RWPE2 (cell line): ENCODE data around the gene TRAF3IP1.

Experiments
- ATAC-seq: fragments of 200-7000 bp; cut with Tn5 transposase; 3 replicates; pipeline ENCODE4 v1.9.1; 2021; ENCODE audit warnings: low read depth
- DNase-seq: peaks from one replicate; pipeline ENCODE4 v3.0.0-alpha.2; 2020; ENCODE audit warnings: low spot score
- H3K27ac ChIP-seq: fragments of 450-650 bp; 2 replicates; pipeline ENCODE4 v1.5.1; 2017; ENCODE audit warnings: mild to moderate bottlenecking; ENCODE audit not compliant: poor library complexity, severe bottlenecking
- H3K27me3 ChIP-seq: fragments of 250-450 bp; sonication (Bioruptor Pico); 2 replicates; pipeline ENCODE4 v1.5.1; 2021; ENCODE audit warnings: mild to moderate bottlenecking, moderate library complexity; ENCODE audit not compliant: insufficient read depth, poor library complexity, severe bottlenecking
- H3K36me3 ChIP-seq: fragments of 250-450 bp; sonication (Bioruptor Pico); 2 replicates; pipeline ENCODE4 v1.5.1; 2020; ENCODE audit warnings: low read depth, mild to moderate bottlenecking, moderate library complexity
- H3K4me1 ChIP-seq: fragments of 250-450 bp; sonication (Bioruptor Pico); 2 replicates; pipeline ENCODE4 v1.5.1; 2021; ENCODE audit warnings: mild to moderate bottlenecking, moderate library complexity; ENCODE audit not compliant: insufficient read depth, poor library complexity, severe bottlenecking
- H3K4me3 ChIP-seq: fragments of 250-450 bp; sonication (Bioruptor Pico); 2 replicates; pipeline ENCODE4 v1.5.1; 2021; ENCODE audit warnings: mild to moderate bottlenecking, moderate library complexity; ENCODE audit not compliant: severe bottlenecking
- H3K9me3 ChIP-seq: fragments of 250-450 bp; sonication (Bioruptor Pico); 2 replicates; pipeline ENCODE4 v1.5.1; 2021; ENCODE audit warnings: mild to moderate bottlenecking, moderate library complexity; ENCODE audit not compliant: severe bottlenecking
- TF ChIP-seq, protein P1 (sequence below): fragments of 450-650 bp; IDR thresholded peaks from one replicate; pipeline ENCODE4 v1.5.1; 2017; ENCODE audit warnings: mild to moderate bottlenecking, moderate library complexity; ENCODE audit not compliant: poor library complexity, severe bottlenecking

TRAF3IP1 gene

DNA sequence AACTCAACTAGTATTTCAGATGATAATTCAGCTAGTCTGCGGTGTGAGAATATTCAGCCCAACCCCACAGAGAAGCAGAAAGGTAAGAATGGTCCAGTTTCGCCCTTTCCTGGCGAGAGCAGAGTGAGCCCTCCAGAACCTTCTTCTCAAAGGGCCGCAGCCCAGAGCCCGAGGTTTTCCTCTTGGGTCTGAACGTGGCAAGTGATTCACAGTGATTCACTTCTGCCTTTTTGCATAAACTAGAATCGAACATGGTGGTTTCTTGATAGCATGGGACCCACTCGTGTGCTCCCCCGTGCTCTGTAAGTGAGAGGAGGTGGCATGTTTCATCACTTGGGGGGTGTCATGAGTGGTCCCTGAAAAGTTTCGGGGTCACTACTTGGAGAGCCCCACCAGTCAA, 24.2 kb downstream of the TRAF3IP1 start:
- TF ChIP-seq, protein P1, sequence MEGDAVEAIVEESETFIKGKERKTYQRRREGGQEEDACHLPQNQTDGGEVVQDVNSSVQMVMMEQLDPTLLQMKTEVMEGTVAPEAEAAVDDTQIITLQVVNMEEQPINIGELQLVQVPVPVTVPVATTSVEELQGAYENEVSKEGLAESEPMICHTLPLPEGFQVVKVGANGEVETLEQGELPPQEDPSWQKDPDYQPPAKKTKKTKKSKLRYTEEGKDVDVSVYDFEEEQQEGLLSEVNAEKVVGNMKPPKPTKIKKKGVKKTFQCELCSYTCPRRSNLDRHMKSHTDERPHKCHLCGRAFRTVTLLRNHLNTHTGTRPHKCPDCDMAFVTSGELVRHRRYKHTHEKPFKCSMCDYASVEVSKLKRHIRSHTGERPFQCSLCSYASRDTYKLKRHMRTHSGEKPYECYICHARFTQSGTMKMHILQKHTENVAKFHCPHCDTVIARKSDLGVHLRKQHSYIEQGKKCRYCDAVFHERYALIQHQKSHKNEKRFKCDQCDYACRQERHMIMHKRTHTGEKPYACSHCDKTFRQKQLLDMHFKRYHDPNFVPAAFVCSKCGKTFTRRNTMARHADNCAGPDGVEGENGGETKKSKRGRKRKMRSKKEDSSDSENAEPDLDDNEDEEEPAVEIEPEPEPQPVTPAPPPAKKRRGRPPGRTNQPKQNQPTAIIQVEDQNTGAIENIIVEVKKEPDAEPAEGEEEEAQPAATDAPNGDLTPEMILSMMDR, result no peak
- no peak for DNase-seq
- Histone ChIP-seq H3K4me1 (peaks cover 2% of the 10 kb centered on the region), H3K36me3 (peaks cover 14% of the 10 kb centered on the region; the same call in 1 of the 2 replicates), H3K4me3 (no peak overlapping the region), H3K9me3 (no peaks in the 10 kb centered on the region), H3K27ac (no peak overlapping the region), H3K27me3 (no peaks in the 10 kb centered on the region)
- ATAC-seq, result no peak

DNA sequence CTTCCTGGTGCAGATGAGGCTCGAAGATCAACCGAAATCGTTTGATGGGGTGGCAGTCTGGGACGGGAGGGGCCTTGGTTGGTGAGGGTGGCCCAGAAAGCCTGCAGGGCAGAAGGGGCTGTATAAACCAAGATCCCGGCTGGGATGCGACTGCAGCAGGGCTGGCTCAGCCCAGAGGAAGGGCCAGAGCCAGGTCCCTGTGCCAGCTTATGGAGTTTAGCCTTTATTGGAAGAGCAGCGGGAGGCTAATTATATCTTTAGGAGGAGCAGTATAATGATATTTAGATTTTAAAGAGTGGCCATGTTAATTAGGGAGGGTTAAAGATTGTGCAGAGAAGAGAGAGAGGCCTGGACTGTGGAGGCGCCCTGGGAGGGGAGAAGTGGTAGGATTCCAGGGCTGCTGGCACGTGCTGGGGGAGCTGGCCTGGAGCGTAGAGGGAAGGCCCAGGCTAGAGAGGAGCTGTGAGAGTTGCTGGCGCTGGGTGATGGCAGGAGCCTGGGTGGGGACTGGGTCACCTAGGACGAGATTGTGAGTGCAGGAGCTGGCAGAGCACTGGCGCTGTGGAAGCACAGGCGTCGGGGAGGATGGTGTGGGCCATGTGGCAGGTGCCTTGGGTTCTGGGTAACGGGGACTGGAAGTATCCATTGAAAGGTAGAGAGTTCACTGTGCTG, 25.1 kb downstream of the TRAF3IP1 start:
- Histone ChIP-seq H3K4me3 (no peak overlapping the region), H3K9me3 (no peaks in the 10 kb centered on the region), H3K27me3 (no peaks in the 10 kb centered on the region), H3K4me1 (no peaks in the 10 kb centered on the region), H3K27ac (no peak overlapping the region), H3K36me3 (peaks cover 15% of the 10 kb centered on the region; the same call in 1 of the 2 replicates)
- DNase-seq (no peak), ATAC-seq (no peak)
- TF ChIP-seq, protein P1, result no peak

DNA sequence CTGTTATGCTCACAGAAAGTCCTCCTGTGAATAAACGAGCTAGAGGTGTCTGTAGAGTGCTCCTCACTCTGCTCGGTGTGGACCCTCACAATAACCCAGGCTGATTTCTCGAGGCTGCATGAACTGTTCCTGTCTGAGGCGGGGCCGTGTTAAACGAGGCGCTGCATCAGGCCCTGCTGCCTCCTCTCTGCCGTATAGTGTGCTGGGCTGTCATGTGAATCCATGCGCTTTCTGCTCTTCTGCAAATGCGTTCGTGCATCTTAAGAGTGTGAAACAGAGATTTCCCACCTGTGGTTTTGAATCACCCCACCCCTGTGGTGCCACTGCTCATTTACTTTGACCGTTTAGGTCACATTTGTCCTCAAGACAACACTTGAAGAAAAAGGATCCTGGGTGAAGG, 26.2 kb downstream of the TRAF3IP1 start:
- DNase-seq (no peak), ATAC-seq (no peak)
- Histone ChIP-seq H3K27me3 (no peaks in the 10 kb centered on the region), H3K9me3 (no peaks in the 10 kb centered on the region), H3K36me3 (peaks cover 15% of the 10 kb centered on the region; the same call in 1 of the 2 replicates), H3K4me1 (no peaks in the 10 kb centered on the region), H3K4me3 (no peak overlapping the region), H3K27ac (no peak overlapping the region)
- TF ChIP-seq, protein P1, result no peak

DNA sequence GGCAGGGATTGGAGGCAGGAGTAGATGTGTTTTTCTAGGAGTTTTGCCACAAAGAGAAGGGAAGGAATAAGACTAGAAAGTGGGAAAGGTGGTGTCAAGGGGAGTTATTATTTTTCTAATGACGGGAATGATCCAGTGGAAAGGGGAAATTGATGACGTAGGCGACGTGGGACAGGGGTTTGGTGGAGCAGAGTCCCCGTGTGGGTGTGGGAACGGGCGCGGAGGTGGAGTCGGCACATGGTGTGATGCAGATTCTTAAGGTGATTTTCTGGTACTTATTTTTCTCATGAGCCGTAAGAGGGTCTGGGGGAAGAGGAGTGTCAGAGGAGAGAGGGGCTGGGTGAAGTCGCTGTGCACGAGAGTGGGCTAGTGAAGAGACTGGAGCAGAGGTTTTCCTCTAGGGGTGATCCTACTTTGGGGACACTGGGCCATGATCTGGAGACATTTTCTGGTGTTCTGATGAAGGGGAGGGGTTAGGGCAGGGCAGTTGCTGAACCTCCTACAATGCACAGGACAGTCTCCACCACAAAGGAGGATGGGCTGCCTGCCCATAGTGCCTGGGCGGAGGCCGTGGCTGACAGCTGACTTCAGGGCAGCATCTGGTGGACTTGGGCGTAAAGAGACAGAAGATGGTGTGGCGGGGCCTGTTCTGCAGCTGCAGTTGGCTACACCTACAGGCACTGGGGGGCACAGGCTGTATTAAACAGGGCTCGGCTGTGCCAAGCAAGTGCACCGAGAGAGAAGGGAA, 30.0 kb downstream of the TRAF3IP1 start:
- DNase-seq (no peak), ATAC-seq (no peak)
- Histone ChIP-seq H3K27ac (no peak overlapping the region), H3K9me3 (no peaks in the 10 kb centered on the region), H3K4me1 (no peaks in the 10 kb centered on the region), H3K36me3 (peaks cover 29% of the 10 kb centered on the region), H3K4me3 (no peak overlapping the region), H3K27me3 (no peaks in the 10 kb centered on the region)
- TF ChIP-seq, protein P1, result no peak

GRCh38 chr2:238351315-238351714, 31.0 kb downstream of the TRAF3IP1 start:
- TF ChIP-seq, protein P1, result no peak
- ATAC-seq, result no peak
- Histone ChIP-seq H3K36me3 (peaks cover 37% of the 10 kb centered on the region), H3K4me3 (no peak overlapping the region), H3K9me3 (no peaks in the 10 kb centered on the region), H3K4me1 (no peaks in the 10 kb centered on the region), H3K27me3 (no peaks in the 10 kb centered on the region), H3K27ac (no peak overlapping the region)
- no peak for DNase-seq
